Fibroblast of mammary gland (primary cell): ENCODE data around the gene CCNO.

Source experiments
- DNase-seq: peaks from one replicate; pipeline ENCODE4 v3.0.0-alpha.2; 2010; ENCODE audit warnings: low read depth
- H3K4me3 ChIP-seq: 2 replicates; pipeline ENCODE4 v1.5.1; 2011; ENCODE audit warnings: low read depth, mild to moderate bottlenecking, low read length, moderate library complexity; ENCODE audit not compliant: control insufficient read depth
- CTCF ChIP-seq: conservative IDR thresholded peaks from 2 replicates; pipeline ENCODE4 v1.5.1; 2011; ENCODE audit warnings: low read depth, low read length, inconsistent platforms; ENCODE audit not compliant: control insufficient read depth, insufficient read depth

CCNO gene

GRCh38 chr5:55232985-55233928 is at the start of gene CCNO:
CCNO (minus strand) TSS chr5:55233608; CDS start chr5:55233523, 85 bp downstream.
- DNase-seq = peak; percentile 67
- peak within 1 kb of the TSS; percentile 58 for H3K4me3 ChIP-seq

GRCh38 chr5:55278778-55279177 is 45.4 kb upstream of the CCNO start:
- TF ChIP-seq CTCF = no peak
- peak; percentile 55 for DNase-seq
- H3K4me3 ChIP-seq = no peak overlapping the region

More at GRCh38 chr5:55232985-55233928, at the start of gene CCNO:
- TF ChIP-seq CTCF = no peak

- no peak overlapping the region for H3K4me3 ChIP-seq
- no peak for TF ChIP-seq CTCF
- peak; percentile 7 for DNase-seq
These were observed 43.4 kb upstream of the CCNO start for GRCh38 chr5:55276771-55277170.

- TF ChIP-seq CTCF = no peak
- H3K4me3 ChIP-seq = no peak overlapping the region
- DNase-seq = no peak
These were observed 24.9 kb upstream of the CCNO start for GRCh38 chr5:55258339-55258738.

- DNase-seq = no peak
- no peak for TF ChIP-seq CTCF
- no peak overlapping the region for H3K4me3 ChIP-seq
These were observed 21.4 kb upstream of the CCNO start for GRCh38 chr5:55254802-55255201.

- DNase-seq = no peak
- no peak for TF ChIP-seq CTCF
- no peak overlapping the region for H3K4me3 ChIP-seq
These were observed 16.7 kb upstream of the CCNO start for GRCh38 chr5:55250064-55250463.
